Raji (cell line): ENCODE measurements around the gene KDM7A.

Experiments
- POLR2A ChIP-seq: IDR thresholded peaks from 2 replicates; pipeline ENCODE4 v1.6.1; 2011; ENCODE audit warnings: low read depth, low read length, control low read depth; ENCODE audit not compliant: insufficient read depth

The KDM7A gene

GRCh38 chr7:140078392-140078791 lies 98.4 kb downstream of the KDM7A start:
- TF ChIP-seq POLR2A = no peak

- no peak for TF ChIP-seq POLR2A
Observed at GRCh38 chr7:140074780-140075179, 102.0 kb downstream of the KDM7A start.

- no peak for TF ChIP-seq POLR2A
Observed at GRCh38 chr7:140070546-140070945, 106.2 kb downstream of the KDM7A start.

- no peak for TF ChIP-seq POLR2A
Observed at GRCh38 chr7:140069298-140069949, 107.4 kb downstream of the KDM7A start.

- no peak for TF ChIP-seq POLR2A
Observed at GRCh38 chr7:140068033-140068432, 108.8 kb downstream of the KDM7A start.

GRCh38 chr7:140067052-140067451 lies 109.7 kb downstream of the KDM7A start:
- TF ChIP-seq POLR2A = no peak

- TF ChIP-seq POLR2A = no peak
Observed at GRCh38 chr7:140062528-140063299, 114.1 kb downstream of the KDM7A start, which contains the start of gene PARP12. PARP12 (minus strand) TSS chr7:140062951; CDS start chr7:140062847, 104 bp downstream.

GRCh38 chr7:140062118-140062527 lies 114.7 kb downstream of the KDM7A start:
- TF ChIP-seq POLR2A = no peak

- no peak for TF ChIP-seq POLR2A
Observed at GRCh38 chr7:140061607-140061930, 115.2 kb downstream of the KDM7A start.

GRCh38 chr7:140060788-140061606 lies 115.8 kb downstream of the KDM7A start:
- no peak for TF ChIP-seq POLR2A

- no peak for TF ChIP-seq POLR2A
Observed at GRCh38 chr7:140060243-140060630, 116.5 kb downstream of the KDM7A start.

- TF ChIP-seq POLR2A = no peak
Observed at GRCh38 chr7:140059273-140060242, 117.2 kb downstream of the KDM7A start.

GRCh38 chr7:140058517-140058916 lies 118.3 kb downstream of the KDM7A start:
- no peak for TF ChIP-seq POLR2A

GRCh38 chr7:140057143-140057535 lies 119.6 kb downstream of the KDM7A start:
- TF ChIP-seq POLR2A = no peak
